ENCODE data around the gene HIGD1A.

- no peak for TF ChIP-seq CTCF (IDR thresholded peaks at IDR 0.05)
- no peak for TF ChIP-seq FOXM1 (IDR thresholded peaks at IDR 0.05; ENCODE audit: low read depth)
- TF ChIP-seq POLR2AphosphoS5 (IDR thresholded peaks at IDR 0.05; ENCODE audit: low read depth, low read length), result no peak
- TF ChIP-seq RCOR1 (IDR thresholded peaks at IDR 0.05; ENCODE audit: low read length), result no peak
- no peak for TF ChIP-seq YY1 (IDR thresholded peaks at IDR 0.05; ENCODE audit: low read depth)
- no peak for TF ChIP-seq TAF1 (IDR thresholded peaks at IDR 0.05; ENCODE audit: borderline replicate concordance, low read depth, low read length)
- TF ChIP-seq NFIC (IDR thresholded peaks at IDR 0.05; ENCODE audit: borderline replicate concordance), result no peak
- no peak for TF ChIP-seq SMC3 (IDR thresholded peaks at IDR 0.05; ENCODE audit: low read depth, low read length)
- TF ChIP-seq RXRA (IDR thresholded peaks at IDR 0.05; ENCODE audit: borderline replicate concordance, low read depth), result no peak
- TF ChIP-seq TCF12 (IDR thresholded peaks at IDR 0.05), result no peak
- no peak for TF ChIP-seq ZBTB33 (IDR thresholded peaks at IDR 0.05; ENCODE audit: borderline replicate concordance, low read depth)
- TF ChIP-seq EP300 (IDR thresholded peaks at IDR 0.05; ENCODE audit: borderline replicate concordance in 1 of 2, low read depth in 1 of 2, low read length in 1 of 2), result no peak
- TF ChIP-seq REST (IDR thresholded peaks at IDR 0.05; ENCODE audit: low read depth, low read length), result no peak
- TF ChIP-seq USF2 (IDR thresholded peaks at IDR 0.05; ENCODE audit: borderline replicate concordance, low read depth, low read length), result no peak
Observed at GRCh38 chr3:42805141-42805821, 991 bp upstream of the HIGD1A start.

Data from SK-N-SH (cell line).